NAMALWA (cell line): ENCODE data around the gene EMC9.

ENCODE experiments used
- DNase-seq: peaks from one replicate; pipeline ENCODE4 v3.0.0-alpha.2; 2015; ENCODE audit warnings: low spot score

The EMC9 gene

DNA sequence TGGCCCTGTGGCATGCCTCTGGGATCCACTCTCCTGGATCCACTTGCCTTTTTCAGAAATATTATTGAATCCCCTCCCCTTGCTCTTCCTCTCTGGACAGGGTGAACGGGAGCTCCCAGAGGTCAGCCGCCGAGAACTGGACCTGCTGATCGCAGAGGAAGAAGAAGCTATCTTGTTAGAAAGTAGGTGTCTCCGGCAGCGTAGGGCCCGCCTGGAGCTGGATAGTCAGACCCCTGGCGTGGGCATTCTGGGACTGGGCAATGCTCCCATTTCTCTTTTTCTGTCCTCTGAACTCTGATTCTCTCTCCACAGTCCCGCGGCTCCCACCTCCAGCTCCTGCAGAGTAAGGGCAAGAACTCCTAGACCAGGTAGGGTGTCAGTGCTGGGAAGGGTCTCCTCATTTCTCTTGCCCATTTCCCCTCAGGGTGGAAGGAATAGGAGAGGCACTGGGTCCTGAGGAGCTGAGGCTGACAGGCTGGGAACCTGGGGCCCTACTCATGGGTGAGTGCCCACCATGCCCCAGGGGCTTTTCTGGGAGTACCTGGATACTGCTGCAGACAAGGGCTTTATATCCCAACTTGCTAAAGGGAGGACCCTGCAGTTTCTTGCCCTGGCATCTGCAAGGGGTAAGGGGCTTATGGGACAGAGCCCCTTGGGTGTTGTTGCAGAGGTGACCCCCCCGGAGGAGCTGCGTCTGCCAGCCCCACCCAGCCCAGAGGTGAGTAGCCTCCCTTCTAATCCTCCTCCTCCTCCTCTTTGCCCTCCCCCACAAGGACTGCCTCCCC lies 35.8 kb upstream of the EMC9 start:
- no peak for DNase-seq

DNA sequence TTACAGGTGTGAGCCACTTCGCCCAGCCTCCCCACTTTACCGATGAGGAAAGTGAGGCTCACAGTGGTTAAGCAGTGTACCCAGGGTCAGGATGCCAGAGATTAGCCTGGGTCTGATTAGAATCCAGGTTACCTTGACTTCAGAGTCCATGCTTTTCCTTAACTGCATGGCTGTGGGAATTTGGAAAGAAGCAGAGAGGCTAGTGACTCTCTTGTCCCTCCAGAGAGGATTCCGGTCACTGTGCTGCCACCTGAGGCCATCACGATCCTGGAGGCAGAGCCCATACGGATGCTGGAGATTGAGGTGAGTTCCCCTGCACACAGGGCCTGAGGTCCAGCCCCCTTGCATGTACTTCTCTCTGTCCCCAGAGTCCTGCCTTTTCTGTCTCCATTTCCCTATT lies 35.2 kb upstream of the EMC9 start:
- DNase-seq: no peak

DNA sequence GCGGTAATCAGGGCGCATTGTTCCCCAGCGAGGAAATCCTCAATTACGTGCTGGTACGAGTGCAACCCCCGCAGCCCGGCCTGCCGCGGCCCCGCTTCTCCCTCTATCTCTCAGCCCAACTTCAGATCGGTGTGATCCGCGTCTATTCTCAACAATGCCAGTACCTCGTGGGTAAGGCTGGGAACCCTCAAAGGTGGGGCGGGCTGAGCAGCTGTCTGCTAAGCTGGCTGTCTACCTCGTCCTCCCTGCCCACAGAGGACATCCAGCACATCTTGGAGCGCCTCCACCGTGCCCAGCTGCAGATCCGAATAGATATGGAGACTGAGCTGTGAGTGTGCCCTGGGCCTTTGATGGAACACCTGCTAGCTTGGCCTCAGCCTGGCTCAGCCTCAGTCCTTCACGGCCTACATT lies 31.5 kb upstream of the EMC9 start:
- DNase-seq: no peak

DNA sequence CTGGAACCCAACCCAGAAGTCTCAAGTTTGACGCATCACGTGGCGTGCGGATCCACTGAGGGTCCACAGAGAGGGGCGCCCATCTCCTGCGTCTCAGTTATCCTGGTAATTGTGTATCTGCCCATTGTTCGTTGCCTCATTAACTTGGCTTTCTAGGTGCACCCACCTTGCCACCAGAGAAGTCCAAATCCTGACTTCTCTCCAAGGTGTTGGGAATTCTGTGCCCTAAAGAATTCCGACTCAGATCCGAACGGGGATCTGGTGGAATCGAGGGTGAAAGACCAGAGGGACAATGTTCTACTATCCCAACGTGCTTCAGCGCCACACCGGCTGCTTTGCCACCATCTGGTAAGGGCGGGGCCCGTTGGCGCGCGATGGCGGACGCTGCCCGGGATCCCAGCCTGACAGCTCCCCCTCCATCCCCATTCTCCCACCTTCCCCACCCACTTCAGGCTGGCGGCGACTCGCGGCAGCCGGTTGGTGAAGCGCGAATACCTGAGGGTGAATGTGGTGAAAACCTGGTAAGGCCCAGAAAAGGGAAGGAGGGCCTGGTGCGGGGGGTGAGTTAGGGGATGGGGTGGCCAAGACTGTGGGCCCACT lies 31.0 kb upstream of the EMC9 start:
- DNase-seq: no peak

DNA sequence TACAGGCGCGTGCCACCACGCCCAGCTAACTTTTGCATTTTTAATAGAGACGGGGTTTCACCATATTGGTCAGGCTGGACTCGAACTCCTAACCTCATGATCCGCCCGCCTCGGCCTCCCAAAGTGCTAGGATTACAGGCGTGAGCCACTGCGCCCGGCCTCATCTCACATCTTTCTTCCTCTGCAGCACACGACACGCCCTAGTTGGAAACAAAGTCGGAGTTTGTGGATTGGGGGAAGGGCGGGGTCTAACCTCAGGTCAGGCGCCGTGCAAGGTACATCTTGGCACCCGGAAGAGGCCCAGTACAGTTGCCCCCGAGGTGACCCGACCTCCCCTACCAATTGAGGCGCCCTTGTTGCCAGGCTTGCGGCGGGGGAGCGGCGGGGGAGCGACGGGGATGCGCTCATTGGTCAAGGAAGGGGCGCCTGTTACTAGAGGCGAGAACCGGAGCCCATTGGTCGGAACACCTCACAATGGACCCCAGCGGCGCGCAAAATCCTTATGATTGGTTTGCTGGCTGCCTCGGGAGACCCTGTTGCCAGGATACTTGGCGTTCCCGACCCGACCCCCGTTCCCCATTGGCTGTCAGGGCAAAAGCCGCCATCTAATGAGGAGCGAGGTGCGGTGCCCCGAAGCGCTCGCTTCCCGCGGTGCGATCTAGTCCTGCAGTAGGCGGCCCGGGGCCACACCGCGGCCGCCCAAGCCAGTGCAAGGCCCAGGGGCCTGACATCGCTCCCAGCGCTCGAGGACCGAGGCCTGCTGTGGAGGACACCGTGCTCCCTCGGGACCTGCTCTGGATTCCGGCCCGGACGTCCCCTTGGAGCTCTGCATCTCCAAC lies 30.2 kb upstream of the EMC9 start, which contains the start of gene REC8:
Gene REC8 (plus strand): TSS at position 659 of the 839 bp plus-strand sequence. CDS start 473 bp downstream, outside the sequence.
- peak; percentile 98 for DNase-seq

DNA sequence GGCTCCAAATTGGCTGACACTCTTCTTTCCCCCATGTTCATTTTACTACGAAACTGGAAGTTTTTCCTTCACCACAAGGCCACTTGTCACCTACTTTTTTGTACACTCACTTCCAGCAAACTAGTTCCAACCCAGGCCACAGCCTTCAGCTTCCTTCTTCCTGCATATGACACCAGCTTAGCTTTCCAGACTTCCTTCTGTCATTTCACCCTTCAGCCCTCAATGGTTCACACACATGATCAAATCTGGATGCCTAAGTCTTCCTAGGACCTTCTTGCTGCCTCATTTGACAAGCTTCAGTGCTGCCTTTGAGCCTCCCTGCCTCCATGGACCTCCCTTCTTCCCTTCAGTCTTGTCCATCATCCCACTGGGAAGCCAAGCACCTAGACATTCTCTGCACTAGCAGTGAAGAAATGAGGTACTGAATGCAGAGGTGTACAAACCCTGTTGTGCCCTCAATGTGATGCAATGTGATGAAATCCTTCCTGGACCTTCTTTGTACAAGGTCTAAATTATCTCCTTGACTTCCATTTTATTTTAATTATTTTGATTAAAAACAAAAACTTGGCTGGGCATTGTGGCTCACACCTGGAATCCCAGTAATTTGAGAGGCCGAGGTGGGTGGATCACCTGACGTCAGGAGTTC lies 26.2 kb upstream of the EMC9 start:
- no peak for DNase-seq

DNA sequence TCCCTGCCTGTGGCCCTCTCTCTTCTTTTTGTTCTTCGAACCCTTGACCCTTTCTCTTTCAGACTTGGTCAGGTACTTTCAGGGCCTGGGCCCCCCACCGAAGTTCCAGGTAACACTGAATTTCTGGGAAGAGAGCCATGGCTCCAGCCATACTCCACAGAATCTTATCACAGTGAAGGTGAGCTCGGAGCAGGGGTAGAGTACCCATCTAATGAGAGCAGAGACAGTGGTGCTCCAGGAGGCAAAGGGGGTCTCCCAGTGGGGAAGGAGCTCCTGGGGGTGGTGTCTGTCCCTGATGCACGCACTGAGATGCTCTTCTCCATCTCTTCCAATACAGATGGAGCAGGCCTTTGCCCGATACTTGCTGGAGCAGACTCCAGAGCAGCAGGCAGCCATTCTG lies 24.4 kb upstream of the EMC9 start:
- DNase-seq: no peak

DNA sequence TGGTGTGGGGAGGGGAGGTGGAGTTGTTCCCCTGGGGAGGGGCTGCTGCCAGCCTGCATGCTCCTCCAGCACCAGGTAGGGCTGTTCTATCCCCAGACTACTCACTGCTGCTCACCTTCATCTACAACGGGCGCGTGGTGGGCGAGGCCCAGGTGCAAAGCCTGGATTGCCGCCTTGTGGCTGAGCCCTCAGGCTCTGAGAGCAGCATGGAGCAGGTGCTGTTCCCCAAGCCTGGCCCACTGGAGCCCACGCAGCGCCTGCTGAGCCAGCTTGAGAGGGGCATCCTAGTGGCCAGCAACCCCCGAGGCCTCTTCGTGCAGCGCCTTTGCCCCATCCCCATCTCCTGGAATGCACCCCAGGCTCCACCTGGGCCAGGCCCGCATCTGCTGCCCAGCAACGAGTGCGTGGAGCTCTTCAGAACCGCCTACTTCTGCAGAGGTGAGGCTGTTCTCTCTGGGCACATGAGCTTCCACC lies 23.2 kb upstream of the EMC9 start:
- DNase-seq: no peak

DNA sequence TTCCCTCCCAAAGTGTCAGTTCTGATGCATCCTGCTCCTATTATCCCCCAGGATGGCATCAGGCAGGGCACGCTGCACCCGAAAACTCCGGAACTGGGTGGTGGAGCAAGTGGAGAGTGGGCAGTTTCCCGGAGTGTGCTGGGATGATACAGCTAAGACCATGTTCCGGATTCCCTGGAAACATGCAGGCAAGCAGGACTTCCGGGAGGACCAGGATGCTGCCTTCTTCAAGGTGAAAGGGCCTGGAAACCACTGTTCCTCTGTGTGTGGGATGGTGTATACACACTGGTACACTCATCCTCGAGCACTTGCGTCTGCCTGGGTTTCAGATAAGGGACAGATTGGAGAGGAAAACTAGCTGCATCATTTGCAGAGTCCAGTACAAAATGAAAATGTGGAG lies 20.7 kb upstream of the EMC9 start:
- DNase-seq: no peak

DNA sequence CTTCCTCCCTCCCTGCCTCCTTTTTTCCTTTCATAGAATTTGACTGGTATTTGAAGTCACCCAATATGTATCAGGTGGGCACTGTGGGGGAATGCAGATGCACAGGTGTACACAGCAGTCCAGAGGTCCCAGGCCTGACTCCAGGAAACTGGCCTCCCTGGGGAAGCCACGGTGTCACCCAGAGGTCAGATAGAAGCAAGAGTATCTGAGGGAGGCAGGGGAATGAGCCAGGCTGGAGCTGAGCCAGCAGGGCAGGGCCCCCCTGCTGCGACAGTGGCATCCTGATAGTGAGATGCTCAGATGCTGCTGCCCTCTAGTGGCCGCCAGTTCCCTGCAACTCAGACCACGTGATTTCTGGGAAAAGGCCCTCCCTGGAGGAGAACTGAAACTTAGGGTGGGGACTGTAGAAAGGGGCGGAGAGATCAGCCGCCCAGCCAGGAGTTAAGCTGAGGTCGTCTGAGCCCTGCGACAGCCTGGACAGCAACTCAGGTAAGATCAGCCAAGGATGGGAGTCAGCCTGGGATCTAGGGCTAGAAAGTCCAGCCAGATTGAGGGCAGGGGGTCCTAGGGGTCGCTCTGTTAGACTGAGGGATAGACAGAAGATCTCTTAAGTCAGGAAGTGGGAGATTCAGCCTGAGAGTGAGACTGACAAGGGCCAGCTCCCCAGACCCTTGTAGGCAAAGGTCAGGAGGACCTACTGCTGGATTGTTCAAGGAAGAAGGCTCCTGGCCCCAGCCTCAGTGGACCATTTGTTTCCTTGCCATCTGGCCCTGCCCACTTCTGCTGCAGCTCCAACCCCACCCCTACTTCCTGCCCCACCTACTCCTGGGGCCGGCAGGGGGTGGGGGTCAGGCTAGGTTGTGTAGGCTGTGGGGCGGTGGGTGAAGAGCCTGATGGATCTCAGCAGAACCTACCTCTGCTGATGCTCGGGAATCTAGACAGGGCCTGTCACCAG lies 19.7 kb upstream of the EMC9 start, which contains the start of gene IRF9:
Gene IRF9 (plus strand): TSS at position 416 of the 955 bp plus-strand sequence. CDS start 880 bp downstream, outside the sequence.
- DNase-seq: peak; percentile 98

DNA sequence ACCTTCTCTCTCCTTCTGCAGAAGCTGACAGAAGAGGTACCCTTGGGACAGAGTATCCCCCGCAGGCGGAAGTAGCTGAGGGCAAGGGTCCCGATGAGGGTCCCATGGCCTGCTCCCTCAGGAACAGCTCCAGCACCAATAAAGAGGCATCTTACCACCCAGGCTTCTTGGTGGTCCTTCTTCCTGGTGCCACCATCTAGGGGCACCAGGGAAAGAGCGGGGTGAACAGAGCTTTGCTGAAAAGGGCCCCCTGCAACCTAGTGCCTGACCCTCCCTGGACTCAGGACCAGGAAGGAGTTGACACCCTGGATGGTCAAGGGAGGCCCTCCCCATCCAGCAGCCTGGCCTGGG lies 19.1 kb upstream of the EMC9 start:
- no peak for DNase-seq

DNA sequence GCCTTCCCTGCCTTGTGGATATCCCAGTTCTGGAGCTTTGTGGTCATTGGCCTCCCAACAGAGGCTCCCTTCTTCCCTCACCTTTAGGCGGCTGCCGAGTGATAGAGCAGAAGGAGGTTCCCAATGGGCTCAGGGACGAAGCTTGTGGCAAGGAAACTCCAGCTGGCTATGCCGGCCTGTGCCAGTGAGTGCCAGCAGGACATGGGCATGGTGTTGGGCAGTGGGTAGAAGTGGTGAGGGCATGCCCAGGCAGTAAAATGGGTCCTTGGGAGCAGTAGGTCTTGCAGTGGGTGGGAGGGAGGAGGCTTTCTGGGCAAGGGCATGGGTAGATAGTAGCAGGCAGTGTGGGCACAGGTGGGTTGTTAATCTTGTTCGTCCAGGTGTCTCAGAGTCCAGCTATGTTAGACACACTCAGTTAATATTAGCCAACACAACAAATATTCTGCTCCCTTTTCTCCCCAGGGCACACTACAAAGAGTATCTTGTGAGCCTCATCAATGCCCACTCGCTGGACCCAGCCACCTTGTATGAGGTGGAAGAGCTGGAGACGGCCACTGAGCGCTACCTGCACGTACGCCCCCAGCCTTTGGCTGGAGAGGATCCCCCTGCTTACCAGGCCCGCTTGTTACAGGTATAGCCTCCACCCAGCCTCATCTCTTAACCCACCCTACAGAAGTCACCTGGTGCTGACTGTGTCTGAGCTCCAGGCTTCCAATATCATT lies 18.5 kb upstream of the EMC9 start:
- no peak for DNase-seq

DNA sequence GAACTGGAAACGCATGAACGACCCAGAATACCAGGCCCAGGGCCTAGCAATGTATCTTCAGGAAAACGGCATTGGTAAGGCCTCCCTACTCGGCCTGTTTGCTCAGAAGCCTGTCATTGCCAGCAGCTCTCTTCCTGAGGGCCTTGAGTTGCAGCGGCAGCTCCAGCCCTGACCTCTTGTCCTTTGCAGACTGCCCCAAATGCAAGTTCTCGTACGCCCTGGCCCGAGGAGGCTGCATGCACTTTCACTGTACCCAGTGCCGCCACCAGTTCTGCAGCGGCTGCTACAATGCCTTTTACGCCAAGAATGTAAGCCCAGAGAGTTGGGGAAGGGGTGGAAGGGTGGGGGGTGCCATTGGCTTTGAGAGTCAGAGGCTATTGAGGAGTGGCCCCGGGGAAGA lies 15.9 kb upstream of the EMC9 start:
- DNase-seq: no peak

DNA sequence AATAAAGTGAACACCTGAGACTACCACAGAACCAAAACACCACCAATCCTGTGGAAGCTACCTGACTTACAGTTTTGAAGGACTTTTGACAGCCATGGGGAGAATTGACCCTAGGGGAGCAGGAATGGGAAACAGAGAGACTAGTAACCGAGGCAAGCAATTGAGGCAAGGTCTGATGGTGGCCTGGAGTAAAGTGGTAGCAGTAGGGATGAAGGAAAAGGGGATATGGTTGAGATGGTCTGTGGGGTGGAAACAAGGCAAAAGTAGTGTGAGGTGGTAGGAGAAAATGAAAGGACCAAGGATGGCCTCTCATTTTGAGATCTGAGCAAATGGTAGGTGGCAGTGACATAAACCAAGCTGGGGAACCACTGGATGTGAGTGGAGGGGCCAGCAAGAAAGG lies 15.4 kb upstream of the EMC9 start:
- DNase-seq: no peak

DNA sequence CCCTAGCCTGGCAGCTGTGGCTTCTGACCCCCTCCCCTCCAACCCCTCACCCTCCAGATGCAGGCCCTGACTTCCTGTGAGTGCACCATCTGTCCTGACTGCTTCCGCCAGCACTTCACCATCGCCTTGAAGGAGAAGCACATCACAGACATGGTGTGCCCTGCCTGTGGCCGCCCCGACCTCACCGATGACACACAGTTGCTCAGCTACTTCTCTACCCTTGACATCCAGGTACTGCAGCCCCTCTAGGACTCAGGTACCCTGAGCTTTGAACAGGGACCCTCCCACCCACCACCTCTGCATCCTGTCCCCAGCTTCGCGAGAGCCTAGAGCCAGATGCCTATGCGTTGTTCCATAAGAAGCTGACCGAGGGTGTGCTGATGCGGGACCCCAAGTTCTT lies 13.7 kb upstream of the EMC9 start:
- no peak for DNase-seq

DNA sequence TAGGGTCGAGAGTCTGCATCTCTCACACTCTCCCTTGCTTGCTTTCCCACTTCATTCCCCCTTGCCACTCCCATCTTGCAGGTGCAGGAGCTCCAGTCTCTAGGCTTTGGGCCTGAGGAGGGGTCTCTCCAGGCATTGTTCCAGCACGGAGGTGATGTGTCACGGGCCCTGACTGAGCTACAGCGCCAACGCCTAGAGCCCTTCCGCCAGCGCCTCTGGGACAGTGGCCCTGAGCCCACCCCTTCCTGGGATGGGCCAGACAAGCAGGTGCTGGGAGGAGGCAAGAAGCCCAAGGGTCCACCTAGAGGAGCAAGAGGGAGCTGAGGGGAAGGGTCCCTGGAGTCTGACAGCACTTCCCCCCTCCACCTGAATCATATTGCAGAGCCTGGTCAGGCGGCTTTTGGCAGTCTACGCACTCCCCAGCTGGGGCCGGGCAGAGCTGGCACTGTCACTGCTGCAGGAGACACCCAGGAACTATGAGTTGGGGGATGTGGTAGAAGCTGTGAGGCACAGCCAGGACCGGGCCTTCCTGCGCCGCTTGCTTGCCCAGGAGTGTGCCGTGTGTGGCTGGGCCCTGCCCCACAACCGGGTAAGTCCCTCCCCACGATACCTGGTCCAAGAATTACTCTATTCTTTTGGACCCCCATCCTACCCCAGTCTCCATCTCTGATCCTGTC lies 10.2 kb upstream of the EMC9 start:
- DNase-seq: no peak

DNA sequence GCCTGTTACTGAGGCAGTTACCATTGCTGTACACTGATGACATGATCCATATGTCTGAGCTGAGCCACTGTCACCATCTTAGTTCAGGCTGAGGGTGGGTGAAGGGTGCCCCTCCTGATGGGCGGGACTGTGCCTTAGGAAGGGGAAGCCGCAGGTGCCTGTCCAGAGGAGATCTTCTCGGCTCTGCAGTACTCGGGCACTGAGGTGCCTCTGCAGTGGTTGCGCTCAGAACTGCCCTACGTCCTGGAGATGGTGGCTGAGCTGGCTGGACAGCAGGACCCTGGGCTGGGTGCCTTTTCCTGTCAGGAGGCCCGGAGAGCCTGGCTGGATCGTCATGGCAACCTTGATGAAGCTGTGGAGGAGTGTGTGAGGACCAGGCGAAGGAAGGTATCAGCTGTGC lies 9.6 kb upstream of the EMC9 start:
- DNase-seq: no peak

DNA sequence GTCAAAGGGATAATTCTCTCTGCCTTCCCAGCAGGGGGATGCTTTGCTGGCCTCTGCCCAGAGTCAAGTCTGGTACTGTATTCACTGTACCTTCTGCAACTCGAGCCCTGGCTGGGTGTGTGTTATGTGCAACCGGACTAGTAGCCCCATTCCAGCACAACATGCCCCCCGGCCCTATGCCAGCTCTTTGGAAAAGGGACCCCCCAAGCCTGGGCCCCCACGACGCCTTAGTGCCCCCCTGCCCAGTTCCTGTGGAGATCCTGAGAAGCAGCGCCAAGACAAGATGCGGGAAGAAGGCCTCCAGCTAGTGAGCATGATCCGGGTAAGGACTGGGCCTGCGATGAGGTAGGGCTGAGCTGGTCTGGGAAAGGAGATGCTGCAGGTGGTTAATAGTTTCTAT lies 9.2 kb upstream of the EMC9 start:
- DNase-seq: no peak

DNA sequence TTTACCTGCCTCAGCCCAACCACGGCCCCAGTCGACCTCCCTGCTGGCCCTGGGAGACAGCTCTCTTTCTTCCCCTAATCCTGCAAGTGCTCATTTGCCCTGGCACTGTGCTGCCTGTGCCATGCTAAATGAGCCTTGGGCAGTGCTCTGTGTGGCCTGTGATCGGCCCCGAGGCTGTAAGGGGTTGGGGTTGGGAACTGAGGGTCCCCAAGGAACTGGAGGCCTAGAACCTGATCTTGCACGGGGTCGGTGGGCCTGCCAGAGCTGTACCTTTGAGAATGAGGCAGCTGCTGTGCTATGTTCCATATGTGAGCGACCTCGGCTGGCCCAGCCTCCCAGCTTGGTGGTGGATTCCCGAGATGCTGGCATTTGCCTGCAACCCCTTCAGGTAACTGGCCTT lies 8.7 kb upstream of the EMC9 start:
- DNase-seq: no peak
